AG04450 (cell line): ENCODE measurements around the gene CCDC9B. TPM values are rescaled to one million over a fixed set of nuclear protein-coding genes. Genes with fewer than 3 reads are reported as not detected.
A peak's percentile ranks its signal among the peaks of the same experiment; 100 is the strongest.

ENCODE experiments used
- CTCF ChIA-PET: fragments of 300-600, 350-600 bp; formaldehyde crosslinking; extraction: SDS; loops from one replicate; lab custom pipeline; 2022; ENCODE audit warnings: antibody characterized with exemption, inconsistent platforms; lab: Charles Lee
- POLR2A ChIA-PET: fragments of 350-600 bp; formaldehyde crosslinking; extraction: SDS; loops from one replicate; lab custom pipeline; 2021; ENCODE audit warnings: antibody characterized with exemption, inconsistent platforms; lab: Yijun Ruan, JAX
- DNase-seq: peaks from one replicate; pipeline ENCODE4 v3.0.0-alpha.2; 2011; ENCODE audit warnings: low read depth, low spot score
- H3K27ac ChIP-seq: one replicate; pipeline ENCODE4 v1.5.1; 2012; ENCODE audit warnings: low read depth, low read length, control low read depth
- H3K27me3 ChIP-seq: one replicate; pipeline ENCODE4 v1.6.0; 2012; ENCODE audit warnings: low read length; ENCODE audit not compliant: control insufficient read depth, insufficient read depth
- H3K4me3 ChIP-seq: 2 replicates; pipeline ENCODE4 v1.5.1; 2011; ENCODE audit warnings: mild to moderate bottlenecking, low read depth, low read length, control low read depth
- H3K9me3 ChIP-seq: 2 replicates; pipeline ENCODE4 v1.5.1; 2012; ENCODE audit warnings: low read length; ENCODE audit not compliant: control insufficient read depth, insufficient read depth
- CTCF ChIP-seq: IDR thresholded peaks from 2 replicates; pipeline ENCODE4 v1.5.1; 2011; ENCODE audit warnings: low read depth, low read length, control low read depth, inconsistent platforms
- polyA plus RNA-seq: library from polyadenylated mRNA; depleted of rRNA; stranded (reverse); fragments of >200 nt; gene quantifications from 2 replicates; pipeline ENCODE4 v1.2.3, GENCODE V29; 2011

CCDC9B gene
- polyA plus RNA-seq, 1 experiment, result 5.5 TPM

GRCh38 chr15:40338921-40339620 lies 1.7 kb downstream of the CCDC9B start:
- POLR2A ChIA-PET, result interaction anchor here (0.7 to 4.9 kb wide), 5 partner anchors 11 to 145 kb away, joined by 3 to 101 read pairs (median 8); partner anchors contain the start of gene INAFM2
- H3K9me3 ChIP-seq, result no peaks in the 10 kb centered on the region
- CTCF ChIA-PET, result interaction anchor here (0.7 to 8.6 kb wide), 10 partner anchors 10 to 84 kb away, joined by 3 to 85 read pairs (median 8); partner anchors contain the start of genes INAFM2 and IVD
- peak; percentile 74 for DNase-seq
- TF ChIP-seq CTCF, result no peak
- no peaks in the 10 kb centered on the region for H3K27me3 ChIP-seq
- H3K4me3 ChIP-seq, result peak overlapping the region; percentile 70
- H3K27ac ChIP-seq, result peak overlapping the region; percentile 97

DNA sequence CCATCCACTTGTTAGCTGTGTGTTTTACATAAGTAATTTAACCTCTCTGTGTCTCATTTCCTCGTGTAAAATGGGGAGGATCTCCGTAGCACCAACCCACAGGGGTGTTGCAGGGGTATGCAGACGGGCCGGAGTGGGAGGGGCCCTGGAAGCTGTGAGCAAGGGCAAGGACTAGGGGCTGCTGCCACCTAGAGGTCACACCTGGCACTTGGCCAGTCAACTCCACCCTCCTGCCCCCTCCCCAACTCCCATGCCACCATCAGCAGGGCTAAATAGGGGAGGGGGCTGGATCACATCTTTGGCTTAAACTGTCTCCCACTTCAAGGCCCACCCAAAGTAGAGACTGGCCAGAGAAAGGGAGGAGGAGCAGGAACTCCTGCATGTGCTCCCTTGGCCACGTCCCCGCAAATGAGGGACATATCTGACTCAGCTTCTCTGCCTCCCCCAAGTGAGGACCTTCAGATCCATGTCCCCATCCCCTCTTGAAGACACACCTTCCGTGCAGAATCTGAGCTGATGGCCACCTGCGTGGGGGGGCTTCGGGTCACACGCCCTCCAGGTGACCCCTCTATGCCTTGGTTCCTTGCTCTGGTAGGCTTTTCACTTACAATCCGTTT lies 2.6 kb downstream of the CCDC9B start:
- peak; percentile 66 for TF ChIP-seq CTCF
- Histone ChIP-seq H3K27me3 (no peaks in the 10 kb centered on the region), H3K27ac (peak overlapping the region; percentile 97), H3K4me3 (peak overlapping the region; percentile 70), H3K9me3 (no peaks in the 10 kb centered on the region)
- DNase-seq, result no peak
- CTCF ChIA-PET, result interaction anchor here (0.6 to 8.6 kb wide), 13 partner anchors 10 to 86 kb away, joined by 3 to 85 read pairs (median 6); partner anchors contain the start of genes INAFM2, IVD and KNSTRN
- POLR2A ChIA-PET, result interaction anchor here (0.9 to 4.9 kb wide), 4 partner anchors 10 to 59 kb away, joined by 3 to 101 read pairs (median 12); partner anchors contain the start of gene INAFM2

- ChIA-PET CTCF (interaction anchor here (0.6 to 8.6 kb wide), 10 partner anchors 9 to 87 kb away, joined by 3 to 85 read pairs (median 4); partner anchors contain the start of genes INAFM2 and KNSTRN), POLR2A (interaction anchor here (1.2 to 4.9 kb wide), 3 partner anchors 10 to 15 kb away, joined by 3 to 101 read pairs (median 15); partner anchors contain the start of gene INAFM2)
- Histone ChIP-seq H3K9me3 (no peaks in the 10 kb centered on the region), H3K27me3 (no peaks in the 10 kb centered on the region), H3K27ac (no peak overlapping the region), H3K4me3 (no peak overlapping the region)
- no peak for TF ChIP-seq CTCF
- no peak for DNase-seq
Observed at GRCh38 chr15:40337597-40337996, 3.1 kb downstream of the CCDC9B start.

DNA sequence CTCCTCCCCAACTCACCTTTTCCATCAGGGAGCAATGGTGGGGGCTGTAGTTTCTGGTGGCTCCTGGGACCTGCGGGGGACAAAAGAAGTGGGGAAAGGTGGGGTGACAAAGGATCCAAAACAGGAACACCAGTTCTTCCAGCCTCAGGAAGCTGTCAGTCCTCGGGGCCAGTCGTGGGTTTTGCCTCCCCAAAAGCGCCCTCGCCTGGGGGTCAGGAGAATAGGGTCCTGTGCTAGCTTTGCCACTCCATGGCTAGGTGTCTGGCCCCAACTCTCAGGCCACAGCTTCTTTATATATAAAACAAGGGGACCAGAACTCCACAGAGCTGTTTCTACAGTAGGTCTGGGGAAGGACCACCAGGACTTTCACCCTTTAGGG lies 4.0 kb downstream of the CCDC9B start:
- no peak for TF ChIP-seq CTCF
- CTCF ChIA-PET, result interaction anchor here (1.7 to 8.6 kb wide), 3 partner anchors 8 to 58 kb away, joined by 8 to 85 read pairs (median 50); partner anchors contain the start of gene INAFM2
- Histone ChIP-seq H3K27me3 (no peaks in the 10 kb centered on the region), H3K9me3 (no peaks in the 10 kb centered on the region), H3K27ac (peak overlapping the region; percentile 21), H3K4me3 (no peak overlapping the region)
- no peak for DNase-seq
- POLR2A ChIA-PET, result interaction anchor here (1.2 kb wide), 1 partner anchor 14 kb away, joined by 3 read pairs; the partner anchor contains the start of gene INAFM2
